Activated CD8-positive, alpha-beta memory T cell treated with anti-CD3 and anti-CD28 coated beads, Interleukin-2, amount 10 ng/mL, durations not matched to agents 7 days and 5 days (primary cell): ENCODE data around the gene TPRG1L. TPM values are rescaled to one million over a fixed set of nuclear protein-coding genes. Genes with fewer than 3 reads are reported as not detected.

ENCODE experiments used
- ATAC-seq: fragments of 150-1000 bp; cut with Tn5 transposase; one replicate; pipeline ENCODE4 v1.10.0; 2021; ENCODE audit warnings: moderate library complexity
- CTCF ChIA-PET: fragments of 350-600 bp; sonication (Branson Sonifier 250); formaldehyde crosslinking; loops from one replicate; lab custom pipeline; 2021; ENCODE audit warnings: antibody characterized with exemption; lab: Charles Lee
- DNase-seq: peaks from one replicate; pipeline ENCODE4 v3.0.0-alpha.2; 2020
- H3K27ac Mint-ChIP-seq: one replicate; pipeline ENCODE4 v1.8.0; 2021; ENCODE audit warnings: mild to moderate bottlenecking, mixed read lengths
- H3K27me3 Mint-ChIP-seq: one replicate; pipeline ENCODE4 v1.8.0; 2021; ENCODE audit warnings: mixed read lengths
- H3K36me3 Mint-ChIP-seq: one replicate; pipeline ENCODE4 v1.8.0; 2021; ENCODE audit warnings: mild to moderate bottlenecking, mixed read lengths
- H3K4me1 Mint-ChIP-seq: one replicate; pipeline ENCODE4 v1.8.0; 2021; ENCODE audit warnings: mixed read lengths
- H3K4me3 Mint-ChIP-seq: one replicate; pipeline ENCODE4 v1.8.0; 2021; ENCODE audit warnings: mild to moderate bottlenecking, moderate library complexity, mixed read lengths
- H3K9me3 Mint-ChIP-seq: one replicate; pipeline ENCODE4 v1.8.0; 2022; ENCODE audit warnings: low read depth, mixed read lengths
- total RNA-seq, 2 experiments: library from RNA; stranded (reverse); gene quantifications; one replicate each; pipeline ENCODE4 v1.2.3, GENCODE V29; 2021

TPRG1L gene
- total RNA-seq, 2 experiments from 2014 or later, result 8.6 to 13.2 TPM

DNA sequence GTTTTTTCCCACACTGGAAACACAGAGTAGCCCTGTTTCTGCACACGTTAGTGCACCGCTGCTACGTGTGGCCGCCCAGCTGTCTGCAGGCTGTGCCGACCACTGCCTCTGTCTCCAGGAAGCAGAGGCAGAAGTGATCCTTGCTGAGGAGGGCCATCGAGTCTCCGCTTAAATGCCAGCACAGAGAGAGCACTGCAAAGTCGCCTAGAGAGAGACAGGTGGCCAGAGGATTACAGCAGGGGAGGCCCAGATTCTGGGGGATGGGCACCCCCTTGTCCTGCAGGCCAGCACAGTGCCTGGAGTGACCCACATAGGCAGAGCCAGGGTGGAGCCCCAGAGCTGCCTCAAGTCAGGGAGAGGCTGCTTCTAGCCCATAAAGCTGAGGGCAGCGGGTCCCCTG is 6.1 kb downstream of the TPRG1L start:
- Mint-ChIP-seq H3K27me3 (no peaks in the 10 kb centered on the region), H3K27ac (peak overlapping the region; percentile 19), H3K4me1 (peaks cover 5% of the 10 kb centered on the region), H3K36me3 (peaks cover 8% of the 10 kb centered on the region), H3K9me3 (no peaks in the 10 kb centered on the region), H3K4me3 (no peak overlapping the region)
- DNase-seq (no peak), ATAC-seq (no peak)
- CTCF ChIA-PET, result interaction anchor here (1.0 to 4.4 kb wide), 3 partner anchors 12 to 22 kb away, joined by 3 to 24 read pairs (median 3); no protein-coding TSS in a partner anchor

DNA sequence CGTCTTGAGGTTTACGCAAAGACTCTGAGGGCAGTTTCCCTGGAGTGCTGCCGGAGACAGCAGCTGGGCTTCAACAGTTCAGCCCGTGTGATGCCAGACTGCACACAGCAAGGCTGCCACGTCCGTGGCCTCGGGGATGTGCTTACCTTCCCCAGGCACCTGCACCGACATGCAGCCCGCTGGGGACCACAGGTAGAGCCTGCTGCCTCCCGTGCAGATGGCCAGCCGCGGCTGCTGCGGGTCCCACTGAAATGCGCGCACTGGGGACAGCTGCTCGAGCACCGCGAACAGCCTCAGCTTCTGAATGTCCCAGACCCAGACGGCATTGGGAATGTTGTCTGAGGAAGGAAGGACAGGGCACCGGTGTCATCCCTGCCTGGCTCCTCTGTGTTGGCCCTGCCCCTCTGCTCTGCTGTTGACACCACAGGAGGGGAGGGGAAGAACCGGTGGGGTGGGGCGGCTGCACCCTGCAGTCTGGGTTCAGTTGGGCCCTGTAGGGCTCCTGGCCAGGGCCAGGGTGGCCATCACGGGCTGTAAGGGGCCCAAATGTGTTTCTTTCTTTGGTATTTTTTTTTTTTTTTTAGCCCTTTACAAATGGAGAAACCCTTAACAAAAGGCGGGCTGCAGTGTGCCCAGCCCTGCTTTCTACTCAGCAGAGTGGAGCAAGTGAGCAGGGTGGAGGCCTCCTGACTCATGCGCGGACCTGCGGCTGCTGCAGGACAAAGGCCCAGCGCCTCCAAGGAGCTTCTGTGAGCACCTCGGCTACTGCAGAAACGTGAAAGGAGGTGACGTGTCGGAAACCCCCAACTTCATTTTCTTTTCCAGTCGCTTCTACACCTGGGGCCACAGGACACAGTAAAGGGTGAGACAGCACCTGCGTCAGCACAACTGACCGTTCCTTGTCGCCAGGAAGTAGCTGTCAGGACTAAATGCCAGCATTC is 6.8 kb downstream of the TPRG1L start:
- no peak for ATAC-seq
- no peak overlapping the region for H3K27ac Mint-ChIP-seq
- no peak overlapping the region for H3K4me3 Mint-ChIP-seq
- no peak for DNase-seq
- CTCF ChIA-PET, result interaction anchor here (1.2 to 4.4 kb wide), 3 partner anchors 11 to 13 kb away, joined by 3 to 24 read pairs (median 5); no protein-coding TSS in a partner anchor
- no peaks in the 10 kb centered on the region for H3K9me3 Mint-ChIP-seq
- H3K4me1 Mint-ChIP-seq, result peaks cover 4% of the 10 kb centered on the region
- peaks cover 7% of the 10 kb centered on the region for H3K36me3 Mint-ChIP-seq
- no peaks in the 10 kb centered on the region for H3K27me3 Mint-ChIP-seq

DNA sequence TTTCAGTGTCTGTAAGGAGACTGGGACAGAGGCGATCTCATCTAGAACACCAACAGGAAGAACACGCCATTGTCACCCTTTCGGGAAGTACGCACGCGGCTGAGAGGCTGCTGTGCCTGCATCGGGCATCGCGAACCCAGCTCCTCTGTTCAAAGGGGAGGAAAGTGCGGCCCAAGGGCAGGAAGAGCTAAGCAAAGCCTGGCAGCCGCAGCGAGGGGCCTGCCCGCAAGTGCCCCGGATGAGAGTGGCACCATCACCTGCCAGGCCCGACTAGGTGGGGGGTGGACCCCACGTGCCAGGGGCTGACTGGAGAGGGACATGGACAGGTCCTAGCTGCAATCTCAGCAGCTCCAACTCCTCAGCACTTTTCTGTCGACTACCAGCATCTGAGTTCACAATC is 7.5 kb downstream of the TPRG1L start:
- H3K36me3 Mint-ChIP-seq, result peaks cover 7% of the 10 kb centered on the region
- CTCF ChIA-PET, result interaction anchor here (1.2 to 1.5 kb wide), 2 partner anchors 12 to 13 kb away, joined by 3 to 5 read pairs; no protein-coding TSS in a partner anchor
- no peak overlapping the region for H3K27ac Mint-ChIP-seq
- H3K27me3 Mint-ChIP-seq, result no peaks in the 10 kb centered on the region
- no peak for ATAC-seq
- DNase-seq, result no peak
- H3K9me3 Mint-ChIP-seq, result no peaks in the 10 kb centered on the region
- H3K4me1 Mint-ChIP-seq, result peaks cover 4% of the 10 kb centered on the region
- no peak overlapping the region for H3K4me3 Mint-ChIP-seq

DNA sequence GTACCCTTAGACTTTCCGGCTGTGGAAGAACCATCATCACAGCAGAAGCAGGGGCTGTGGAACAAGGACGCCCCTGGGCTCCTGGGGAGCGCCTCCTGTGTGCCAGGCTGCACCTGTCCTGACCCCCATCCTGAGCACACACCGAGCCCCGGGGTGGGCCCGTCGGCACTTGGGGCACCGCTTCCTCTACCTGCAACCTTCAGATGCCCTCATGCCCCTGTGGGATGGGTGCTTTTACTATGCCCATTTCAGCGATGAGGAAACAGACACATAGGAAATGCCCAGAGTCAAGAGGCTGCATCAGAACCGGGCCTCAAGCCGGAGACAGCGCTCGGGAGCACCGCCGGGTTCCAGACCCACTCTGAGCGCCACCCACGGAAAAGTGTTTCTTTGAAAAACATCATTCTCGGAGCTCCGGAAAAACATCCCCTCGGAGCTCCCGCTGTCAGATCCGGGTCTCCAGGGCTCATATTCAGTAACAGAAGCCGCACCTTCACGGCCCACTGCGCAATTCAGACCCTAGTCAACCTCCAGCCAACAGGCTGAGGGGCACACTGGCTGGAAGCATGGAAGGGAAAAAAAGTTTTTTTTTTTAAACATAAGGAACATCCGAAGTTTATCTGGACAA is 8.0 kb downstream of the TPRG1L start:
- CTCF ChIA-PET, result interaction anchor here (1.2 to 1.5 kb wide), 2 partner anchors 13 to 14 kb away, joined by 3 to 5 read pairs; no protein-coding TSS in a partner anchor
- no peak for DNase-seq

DNA sequence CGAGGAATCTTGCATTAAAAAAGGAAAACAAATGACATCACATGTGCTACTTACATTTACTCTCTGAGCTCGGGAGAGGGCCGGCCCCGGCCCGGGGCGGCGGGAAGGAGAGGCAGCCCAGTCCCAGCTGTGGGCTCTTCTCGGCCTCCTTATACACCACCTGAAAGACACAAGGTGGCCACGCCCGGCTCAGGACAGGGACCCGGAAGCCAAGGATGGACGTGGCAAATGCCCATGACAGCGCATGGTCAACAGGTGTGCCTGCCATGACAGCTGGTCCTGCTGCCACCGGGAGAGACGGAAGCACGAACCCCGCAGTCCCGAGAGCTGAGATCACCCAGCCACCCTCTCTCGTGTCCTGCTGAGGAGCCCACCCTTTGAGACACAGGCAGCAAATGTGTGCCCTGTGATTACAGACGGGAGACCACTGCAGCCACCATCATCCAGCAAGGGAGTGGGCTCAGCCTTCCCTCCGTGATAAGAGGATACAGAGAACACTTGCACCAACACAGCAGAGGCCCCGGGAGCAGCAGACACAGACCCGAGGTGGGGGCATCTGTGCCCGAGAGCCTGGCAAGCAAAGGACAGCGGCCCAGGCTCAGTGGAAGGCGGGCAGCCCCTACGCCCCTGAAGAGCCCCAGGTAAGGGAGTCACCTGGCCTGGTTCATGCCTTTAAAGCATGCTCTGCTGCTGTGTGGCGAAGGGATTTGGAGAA is 8.7 kb downstream of the TPRG1L start:
- no peaks in the 10 kb centered on the region for H3K9me3 Mint-ChIP-seq
- no peak for ATAC-seq
- H3K36me3 Mint-ChIP-seq, result peaks cover 9% of the 10 kb centered on the region

More for the DNA sequence above, 8.0 kb downstream of the TPRG1L start:
- Mint-ChIP-seq H3K9me3 (no peaks in the 10 kb centered on the region), H3K27me3 (no peaks in the 10 kb centered on the region), H3K27ac (no peak overlapping the region), H3K4me3 (no peak overlapping the region), H3K36me3 (peaks cover 7% of the 10 kb centered on the region), H3K4me1 (peaks cover 4% of the 10 kb centered on the region)
- no peak for ATAC-seq

DNA sequence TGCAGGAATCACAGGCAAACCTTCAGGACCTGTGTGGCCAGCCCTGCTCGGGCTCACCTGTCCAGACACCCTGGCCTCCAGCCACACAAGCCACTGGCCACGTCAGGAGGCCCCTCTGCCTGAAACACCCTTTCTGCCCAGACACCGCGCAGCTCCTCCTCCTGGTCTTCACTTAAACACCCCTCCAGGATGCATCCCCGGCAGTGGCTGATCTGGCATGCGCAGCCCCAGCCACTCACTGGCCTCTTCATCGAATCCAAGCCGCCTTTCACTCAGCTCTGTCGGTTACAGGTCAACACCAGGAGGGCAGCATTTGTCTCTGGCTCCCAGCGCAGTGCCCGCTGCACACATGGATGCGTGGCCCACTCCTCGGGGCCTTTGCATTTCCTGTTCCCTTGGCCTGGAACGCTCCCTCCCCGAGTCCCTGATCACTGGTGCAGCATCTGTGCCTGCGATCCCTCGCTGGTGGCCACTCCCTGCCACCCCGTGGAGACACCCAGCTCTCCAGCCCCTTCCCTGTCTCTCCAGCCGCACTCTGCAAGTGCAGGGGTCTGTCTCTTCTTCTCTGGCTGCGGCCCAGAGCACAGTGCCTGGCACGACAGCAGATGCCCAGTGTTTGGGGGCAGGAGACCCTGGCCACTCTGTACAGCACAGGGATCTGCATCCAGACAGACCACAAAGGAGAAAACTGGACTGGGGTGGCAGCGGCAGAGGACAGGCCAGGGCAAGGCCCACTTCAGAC is 9.4 kb downstream of the TPRG1L start:
- DNase-seq (no peak), ATAC-seq (no peak)
- CTCF ChIA-PET, result no interaction called here
- no peaks in the 10 kb centered on the region for H3K9me3 Mint-ChIP-seq
- H3K36me3 Mint-ChIP-seq, result peaks cover 13% of the 10 kb centered on the region
- peaks cover 4% of the 10 kb centered on the region for H3K4me1 Mint-ChIP-seq
- H3K4me3 Mint-ChIP-seq, result no peak overlapping the region
- no peak overlapping the region for H3K27ac Mint-ChIP-seq
- no peaks in the 10 kb centered on the region for H3K27me3 Mint-ChIP-seq

More for the DNA sequence above, 8.7 kb downstream of the TPRG1L start:
- DNase-seq, result no peak
- H3K4me3 Mint-ChIP-seq, result no peak overlapping the region
- CTCF ChIA-PET, result no interaction called here
- no peaks in the 10 kb centered on the region for H3K27me3 Mint-ChIP-seq
- H3K4me1 Mint-ChIP-seq, result peaks cover 4% of the 10 kb centered on the region
- no peak overlapping the region for H3K27ac Mint-ChIP-seq

DNA sequence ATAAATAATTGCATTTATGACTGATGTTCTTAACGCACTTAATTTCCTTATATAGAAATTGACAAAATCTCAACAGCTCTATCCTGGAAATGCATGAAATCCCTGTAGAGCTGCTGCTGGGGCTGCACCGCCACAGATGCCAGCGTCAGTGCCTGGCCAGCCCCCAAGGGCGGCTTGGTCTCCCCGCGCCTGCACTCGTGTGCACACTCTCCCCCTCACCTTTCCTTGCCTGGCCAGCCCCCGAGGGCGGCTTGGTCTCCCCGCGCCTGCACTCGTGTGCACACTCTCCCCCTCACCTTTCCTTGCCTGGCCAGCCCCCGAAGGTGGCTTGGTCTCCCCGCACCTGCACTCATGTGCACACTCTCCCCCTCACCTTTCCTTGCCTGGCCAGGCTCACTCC is 11.3 kb downstream of the TPRG1L start:
- CTCF ChIA-PET, result interaction anchor here (1.5 kb wide), 1 partner anchor 17 kb away, joined by 3 read pairs; no protein-coding TSS in a partner anchor
- no peak for DNase-seq
- Mint-ChIP-seq H3K4me3 (no peak overlapping the region), H3K36me3 (peaks cover 13% of the 10 kb centered on the region), H3K9me3 (no peaks in the 10 kb centered on the region), H3K27me3 (no peaks in the 10 kb centered on the region), H3K4me1 (no peaks in the 10 kb centered on the region), H3K27ac (no peak overlapping the region)
- ATAC-seq, result no peak

DNA sequence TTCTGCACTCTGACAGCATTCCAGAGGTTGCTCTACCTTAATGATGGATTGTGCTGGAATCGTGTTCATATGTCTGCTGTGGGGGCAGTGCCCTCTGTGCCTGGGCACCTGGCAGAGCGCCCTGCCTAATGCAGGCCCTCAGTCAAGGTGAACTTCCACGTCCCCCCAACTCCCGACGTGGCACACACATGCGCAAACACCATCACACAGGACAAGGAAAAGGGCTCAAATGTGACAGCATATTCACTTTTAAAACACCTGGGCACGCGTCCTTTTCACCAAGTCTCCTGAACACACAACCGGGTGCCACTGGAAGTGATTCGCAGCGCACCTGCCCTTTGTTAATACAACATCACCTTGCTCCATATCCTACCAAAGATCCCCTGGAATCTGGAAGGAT is 11.7 kb downstream of the TPRG1L start:
- H3K4me1 Mint-ChIP-seq, result no peaks in the 10 kb centered on the region
- ATAC-seq, result no peak
- no peaks in the 10 kb centered on the region for H3K27me3 Mint-ChIP-seq
- peaks cover 13% of the 10 kb centered on the region for H3K36me3 Mint-ChIP-seq
- no peak overlapping the region for H3K27ac Mint-ChIP-seq
- H3K4me3 Mint-ChIP-seq, result no peak overlapping the region
- no peak for DNase-seq
- H3K9me3 Mint-ChIP-seq, result no peaks in the 10 kb centered on the region
- CTCF ChIA-PET, result interaction anchor here (1.5 kb wide), 1 partner anchor 18 kb away, joined by 3 read pairs; no protein-coding TSS in a partner anchor

DNA sequence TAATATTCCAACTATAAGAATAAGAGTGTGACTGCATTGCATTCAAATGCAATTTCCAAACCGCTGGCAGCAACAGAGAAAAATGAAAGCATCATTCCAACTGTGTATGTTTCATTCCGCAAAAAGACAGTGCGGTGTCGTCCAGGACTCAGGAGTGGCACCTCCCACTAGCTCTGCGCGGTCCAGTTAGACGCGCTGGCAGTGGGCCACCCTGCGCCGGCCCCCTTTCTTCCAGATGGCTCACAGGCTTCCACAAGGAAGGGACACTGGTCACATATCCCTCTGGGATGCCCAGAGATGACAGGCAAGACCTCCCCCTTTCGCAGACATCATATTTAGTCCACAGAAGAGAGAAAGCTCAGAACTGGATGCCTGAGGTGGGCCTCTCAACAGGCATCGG is 13.2 kb downstream of the TPRG1L start:
- ATAC-seq (no peak), DNase-seq (no peak)
- H3K4me3 Mint-ChIP-seq, result no peak overlapping the region
- H3K9me3 Mint-ChIP-seq, result no peaks in the 10 kb centered on the region
- no peaks in the 10 kb centered on the region for H3K4me1 Mint-ChIP-seq
- H3K27ac Mint-ChIP-seq, result no peak overlapping the region
- peaks cover 14% of the 10 kb centered on the region for H3K36me3 Mint-ChIP-seq
- H3K27me3 Mint-ChIP-seq, result no peaks in the 10 kb centered on the region
- CTCF ChIA-PET, result interaction anchor here (1.2 kb wide), 1 partner anchor 19 kb away, joined by 4 read pairs; no protein-coding TSS in a partner anchor

DNA sequence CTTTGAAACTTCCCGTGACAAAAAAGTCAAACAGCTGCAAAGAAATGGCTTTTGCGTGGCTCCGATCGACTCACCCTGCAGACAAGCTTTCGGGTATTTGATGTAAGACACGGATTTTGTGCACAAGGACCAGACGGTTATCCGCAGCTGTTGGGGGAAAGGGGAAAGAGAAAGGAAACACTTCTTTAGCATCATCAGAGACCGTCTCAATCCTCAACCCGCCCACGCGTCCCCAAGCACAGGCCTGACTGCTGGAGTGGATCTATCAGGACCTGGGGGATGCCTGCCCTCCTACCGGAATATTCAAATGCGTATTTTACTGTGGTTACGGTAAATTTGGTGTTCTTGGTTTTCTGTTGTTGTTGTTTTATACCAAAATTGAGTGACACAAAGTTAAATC is 13.9 kb downstream of the TPRG1L start:
- Mint-ChIP-seq H3K36me3 (peaks cover 14% of the 10 kb centered on the region), H3K27me3 (no peaks in the 10 kb centered on the region), H3K4me1 (no peaks in the 10 kb centered on the region), H3K4me3 (no peak overlapping the region), H3K9me3 (no peaks in the 10 kb centered on the region), H3K27ac (no peak overlapping the region)
- no peak for DNase-seq
- CTCF ChIA-PET, result no interaction called here
- no peak for ATAC-seq

DNA sequence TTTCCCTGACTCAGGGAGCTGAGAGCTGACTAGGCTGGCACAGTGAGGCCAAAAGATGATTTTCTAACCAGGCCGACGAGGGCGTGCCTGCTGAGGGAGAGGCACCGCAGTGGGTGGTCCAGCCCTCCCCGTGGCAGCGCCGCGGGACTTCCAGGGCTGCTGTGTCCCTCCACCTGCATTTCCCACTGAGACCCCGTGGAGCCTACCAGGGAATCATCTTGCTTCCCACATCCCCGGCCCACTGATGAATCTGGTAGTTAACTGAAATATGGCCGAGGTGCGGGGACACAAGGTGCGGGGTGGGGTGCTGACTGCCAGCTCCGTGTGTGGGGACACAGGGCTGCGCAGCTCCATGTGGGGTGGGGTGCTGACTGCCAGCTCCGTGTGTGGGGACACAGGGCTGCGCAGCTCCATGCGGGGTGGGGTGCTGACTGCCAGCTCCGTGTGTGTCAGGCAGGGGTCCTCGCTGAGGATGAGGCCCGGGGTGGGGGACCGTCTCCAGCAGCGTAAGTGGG is 14.6 kb downstream of the TPRG1L start:
- H3K36me3 Mint-ChIP-seq, result peaks cover 13% of the 10 kb centered on the region
- no peak for DNase-seq
- H3K27ac Mint-ChIP-seq, result no peak overlapping the region
- CTCF ChIA-PET, result no interaction called here
- no peaks in the 10 kb centered on the region for H3K27me3 Mint-ChIP-seq
- no peak overlapping the region for H3K4me3 Mint-ChIP-seq
- no peaks in the 10 kb centered on the region for H3K4me1 Mint-ChIP-seq
- no peak for ATAC-seq
- H3K9me3 Mint-ChIP-seq, result no peaks in the 10 kb centered on the region

DNA sequence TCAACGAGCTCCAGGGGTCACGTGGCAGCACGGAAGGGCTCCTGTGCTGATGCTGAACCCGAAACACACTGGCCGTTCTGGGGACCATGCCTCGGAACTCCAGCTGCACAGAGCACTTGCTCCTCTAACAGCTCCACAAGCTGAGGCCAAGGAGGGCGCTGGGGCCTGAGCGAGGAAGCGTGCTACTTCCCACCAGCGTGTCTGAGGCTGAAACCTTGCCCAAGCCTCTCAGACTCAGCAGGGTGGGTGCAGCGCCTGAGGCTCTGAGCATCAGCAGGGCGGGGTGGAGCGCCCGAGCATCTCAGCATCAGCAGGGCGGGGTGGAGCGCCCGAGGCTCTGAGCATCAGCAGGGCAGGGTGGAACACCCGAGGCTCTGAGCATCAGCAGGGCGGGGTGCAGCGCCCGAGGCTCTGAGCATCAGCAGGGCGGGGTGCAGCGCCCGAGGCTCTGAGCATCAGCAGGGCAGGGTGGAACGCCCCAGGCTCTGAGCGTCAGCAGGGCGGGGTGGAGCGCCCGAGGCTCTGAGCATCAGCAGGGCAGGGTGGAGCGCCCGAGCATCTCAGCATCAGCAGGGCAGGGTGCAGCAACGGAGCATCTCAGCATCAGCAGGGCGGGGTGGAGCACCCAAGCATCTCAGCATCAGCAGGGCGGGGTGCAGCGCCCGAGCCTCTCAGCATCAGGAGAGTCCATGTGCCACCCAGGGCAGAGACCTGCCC is 15.5 kb downstream of the TPRG1L start:
- H3K27me3 Mint-ChIP-seq, result no peaks in the 10 kb centered on the region
- CTCF ChIA-PET, result no interaction called here
- H3K27ac Mint-ChIP-seq, result no peak overlapping the region
- DNase-seq (no peak), ATAC-seq (no peak)
- H3K9me3 Mint-ChIP-seq, result no peaks in the 10 kb centered on the region
- peaks cover 14% of the 10 kb centered on the region for H3K36me3 Mint-ChIP-seq
- no peak overlapping the region for H3K4me3 Mint-ChIP-seq
- no peaks in the 10 kb centered on the region for H3K4me1 Mint-ChIP-seq
